Measurements from ENCODE around the gene ASCC1.

DNA sequence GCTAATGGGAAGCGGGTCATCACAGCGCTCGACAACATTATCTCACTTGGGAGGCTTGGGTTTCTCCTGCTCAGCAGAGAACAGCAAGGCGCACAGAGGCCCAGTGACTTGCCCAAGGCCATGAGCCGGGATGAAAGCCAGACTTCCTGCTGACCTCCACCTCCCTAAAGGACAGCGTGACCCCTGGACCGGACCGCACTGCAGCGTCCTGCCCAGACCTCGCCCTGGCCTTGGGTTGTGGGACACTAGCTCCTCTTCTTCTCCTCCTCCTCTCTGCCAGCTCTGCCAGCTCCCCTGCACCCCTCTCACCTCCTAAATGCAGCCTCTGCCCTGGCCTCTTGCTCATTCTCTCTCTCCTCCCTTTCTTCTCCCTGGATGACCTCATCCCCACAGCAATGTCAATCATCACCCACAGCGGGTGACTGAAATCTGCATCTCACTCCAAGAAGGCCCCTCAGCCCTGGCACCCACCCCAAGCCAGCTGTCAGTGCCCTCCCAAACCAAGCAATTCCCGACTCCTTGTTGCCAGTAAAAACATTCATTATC lies 147.1 kb downstream of the ASCC1 start:
- TF ChIP-seq CTCF (conservative IDR thresholded peaks at IDR 0.05 in 1 of 2, IDR thresholded peaks at IDR 0.05 in 1 of 2; ENCODE audit: extremely low read depth in 1 of 2, insufficient read depth in 1 of 2, low read depth in 1 of 2, low read length in 2 of 2) (no peak), EZH2 (IDR thresholded peaks at IDR 0.05; ENCODE audit: borderline replicate concordance, low read length) (no peak)

All from mammary epithelial cell (primary cell).